Adrenal gland (tissue), 5 donors: ENCODE data around the gene RIMBP2.

Source experiments
- POLR2A ChIP-seq, 2 donors: fragments of 450-650 bp; IDR thresholded peaks; one replicate each; pipeline ENCODE4 v1.6.1; 2017; ENCODE audit warnings: antibody characterized with exemption in 2 of 2, mild to moderate bottlenecking in 2 of 2, moderate library complexity in 1 of 2
- TF ChIP-seq, protein P1 (sequence below), 6 experiments: fragments of 450-650 bp in 4 of 6; fragments of 200-600 bp in 2 of 6; sonication (generic) in 1 of 6; IDR thresholded peaks; 1 replicate in 5 of 6; 2 replicates in 1 of 6; pipeline versions ENCODE4 v1.5.1 to v1.8.0; 2016 to 2021; ENCODE audit warnings: antibody characterized with exemption in 6 of 6, mild to moderate bottlenecking in 2 of 6, moderate library complexity in 1 of 6
- donor health status: DM: no; HTN: no; CAD: no.

DNA sequence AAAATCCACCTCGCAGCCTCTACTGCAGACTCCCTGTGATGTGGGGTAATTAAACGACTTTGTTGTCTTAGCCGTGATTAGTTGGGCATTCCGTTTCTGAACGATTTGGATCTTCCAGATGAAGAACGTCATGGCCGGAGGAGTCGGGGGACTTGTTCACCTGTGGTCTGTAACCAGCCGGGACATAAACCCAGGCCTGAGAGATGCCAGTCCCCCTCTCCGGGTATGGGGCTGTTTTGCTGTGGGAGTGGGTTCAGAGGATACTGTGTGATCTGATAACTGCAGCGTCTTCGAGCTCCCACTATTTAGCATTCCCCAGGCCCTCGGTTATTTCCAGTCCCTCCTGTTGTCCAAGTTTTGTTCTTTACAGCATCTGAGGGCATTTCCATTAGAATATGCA lies 282.3 kb downstream of the RIMBP2 start:
- TF ChIP-seq POLR2A (IDR thresholded peaks at IDR 0.05), result no peak
- TF ChIP-seq, protein P1, sequence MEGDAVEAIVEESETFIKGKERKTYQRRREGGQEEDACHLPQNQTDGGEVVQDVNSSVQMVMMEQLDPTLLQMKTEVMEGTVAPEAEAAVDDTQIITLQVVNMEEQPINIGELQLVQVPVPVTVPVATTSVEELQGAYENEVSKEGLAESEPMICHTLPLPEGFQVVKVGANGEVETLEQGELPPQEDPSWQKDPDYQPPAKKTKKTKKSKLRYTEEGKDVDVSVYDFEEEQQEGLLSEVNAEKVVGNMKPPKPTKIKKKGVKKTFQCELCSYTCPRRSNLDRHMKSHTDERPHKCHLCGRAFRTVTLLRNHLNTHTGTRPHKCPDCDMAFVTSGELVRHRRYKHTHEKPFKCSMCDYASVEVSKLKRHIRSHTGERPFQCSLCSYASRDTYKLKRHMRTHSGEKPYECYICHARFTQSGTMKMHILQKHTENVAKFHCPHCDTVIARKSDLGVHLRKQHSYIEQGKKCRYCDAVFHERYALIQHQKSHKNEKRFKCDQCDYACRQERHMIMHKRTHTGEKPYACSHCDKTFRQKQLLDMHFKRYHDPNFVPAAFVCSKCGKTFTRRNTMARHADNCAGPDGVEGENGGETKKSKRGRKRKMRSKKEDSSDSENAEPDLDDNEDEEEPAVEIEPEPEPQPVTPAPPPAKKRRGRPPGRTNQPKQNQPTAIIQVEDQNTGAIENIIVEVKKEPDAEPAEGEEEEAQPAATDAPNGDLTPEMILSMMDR (IDR thresholded peaks at IDR 0.05), result no peak
